ENCODE data around the gene EML1. TPM values are rescaled to one million over a fixed set of nuclear protein-coding genes. Genes with fewer than 3 reads are reported as not detected.

Gene EML1
- total RNA-seq, 1 donor = under 0.01 TPM

DNA sequence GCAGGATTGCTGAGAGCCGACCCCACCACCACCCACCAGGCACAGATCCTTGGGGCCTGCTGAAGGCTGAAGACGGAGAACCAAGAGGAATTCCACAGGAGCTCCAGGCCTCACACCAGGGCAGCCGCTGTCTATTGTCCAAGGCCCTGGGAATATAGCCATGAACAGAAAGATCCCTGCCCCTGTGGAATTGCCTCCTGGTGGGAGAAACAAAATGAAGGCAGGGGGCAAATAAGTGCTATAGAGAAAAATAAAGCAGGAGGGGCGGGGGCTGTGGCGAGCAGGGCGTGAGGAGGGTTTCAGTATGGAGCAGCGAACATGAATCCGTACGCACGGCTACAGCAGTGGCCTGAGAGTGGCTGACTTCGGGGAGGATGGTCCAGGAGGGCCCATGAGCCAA lies 96.1 kb downstream of the EML1 start:
- Histone ChIP-seq H3K4me3 (ENCODE audit: low read length) (no peak overlapping the region), H3K27me3 (ENCODE audit: insufficient read depth, low read length) (no peaks in the 10 kb centered on the region), H3K9me3 (ENCODE audit: low read depth, low read length) (no peaks in the 10 kb centered on the region), H3K4me1 (ENCODE audit: insufficient read depth, low read length) (no peaks in the 10 kb centered on the region)

DNA sequence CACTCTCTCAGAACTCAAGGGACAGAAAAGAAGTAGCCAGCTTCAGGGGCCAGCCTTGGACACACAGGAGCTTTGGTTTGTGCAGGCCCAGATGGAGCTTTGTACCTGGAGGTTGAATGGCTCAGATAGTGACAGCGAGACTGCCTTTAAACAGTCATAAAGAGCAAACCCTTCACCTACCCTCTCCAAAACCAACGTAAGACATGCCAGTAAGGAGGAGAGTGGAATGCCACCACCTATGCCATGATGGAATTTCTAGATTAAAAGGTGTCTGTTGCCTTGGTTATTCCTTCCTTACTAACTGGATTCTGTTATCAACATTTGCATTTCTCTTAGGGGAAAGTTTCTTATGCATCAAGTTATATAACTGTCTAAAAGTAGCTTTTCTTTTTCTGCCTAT lies 98.1 kb downstream of the EML1 start:
- Histone ChIP-seq H3K4me3 (ENCODE audit: low read length) (no peak overlapping the region), H3K9me3 (ENCODE audit: low read depth, low read length) (no peaks in the 10 kb centered on the region), H3K27me3 (ENCODE audit: insufficient read depth, low read length) (peaks cover 8% of the 10 kb centered on the region), H3K4me1 (ENCODE audit: insufficient read depth, low read length) (no peaks in the 10 kb centered on the region)

DNA sequence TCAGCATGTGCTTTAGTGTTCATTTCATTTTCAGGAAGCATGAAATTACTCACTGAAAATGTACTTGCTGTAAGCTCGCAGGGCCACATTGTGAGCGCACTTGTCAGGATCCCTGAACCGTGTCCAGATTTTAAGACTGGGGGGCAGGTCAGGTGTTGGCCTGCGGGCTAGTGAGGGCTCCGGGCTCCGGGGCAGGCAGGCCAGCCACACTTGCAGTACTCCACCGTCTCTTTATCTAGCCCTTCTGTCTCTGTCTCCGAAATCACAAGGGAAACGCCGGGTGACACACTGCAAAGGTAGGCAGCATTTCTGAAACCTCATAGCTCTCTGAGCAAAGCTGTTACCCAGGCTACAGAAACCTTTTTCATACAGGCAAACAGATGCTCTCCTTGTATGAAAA lies 98.7 kb downstream of the EML1 start:
- Histone ChIP-seq H3K9me3 (ENCODE audit: low read depth, low read length) (no peaks in the 10 kb centered on the region), H3K4me1 (ENCODE audit: insufficient read depth, low read length) (no peaks in the 10 kb centered on the region), H3K4me3 (ENCODE audit: low read length) (no peak overlapping the region), H3K27me3 (ENCODE audit: insufficient read depth, low read length) (peaks cover 8% of the 10 kb centered on the region)

DNA sequence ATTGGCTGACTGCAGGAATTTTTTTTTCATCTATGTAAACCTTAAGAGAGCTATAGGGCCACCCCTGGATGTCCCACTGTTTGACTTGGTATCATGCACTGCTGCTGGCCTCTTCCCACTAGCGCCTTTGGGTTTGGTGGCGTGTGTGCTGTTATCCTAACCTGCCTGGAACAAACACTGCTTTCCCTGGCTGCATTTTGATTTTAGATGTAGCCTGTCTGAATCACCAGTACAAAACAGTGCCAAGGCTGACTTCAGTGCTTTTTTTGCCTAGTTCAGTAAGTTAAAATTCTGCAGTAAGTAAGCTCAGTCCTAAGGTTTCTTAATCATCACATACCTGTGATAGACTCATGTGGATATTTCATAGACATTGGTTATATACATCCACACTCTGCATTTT lies 99.2 kb downstream of the EML1 start:
- Histone ChIP-seq H3K27me3 (ENCODE audit: insufficient read depth, low read length) (peaks cover 8% of the 10 kb centered on the region), H3K4me1 (ENCODE audit: insufficient read depth, low read length) (no peaks in the 10 kb centered on the region), H3K4me3 (ENCODE audit: low read length) (no peak overlapping the region), H3K9me3 (ENCODE audit: low read depth, low read length) (no peaks in the 10 kb centered on the region)

DNA sequence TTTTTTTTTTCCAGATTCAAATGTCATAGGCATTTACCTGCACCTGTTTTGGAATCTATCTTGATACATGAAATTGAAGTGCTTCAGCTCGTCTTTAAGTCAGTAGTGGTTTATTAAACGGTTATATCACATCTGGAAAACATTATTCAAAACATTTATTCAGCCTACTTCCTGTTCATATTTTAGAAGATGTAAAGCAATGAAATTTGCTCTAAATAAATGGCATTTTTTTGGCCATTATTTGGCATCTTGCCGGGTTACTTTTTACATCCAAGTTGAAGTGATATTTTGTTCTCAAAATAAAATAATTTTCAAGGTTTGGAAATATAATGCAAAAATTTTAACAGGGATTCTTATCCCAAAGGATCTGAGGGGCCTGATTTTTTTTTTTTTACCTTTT lies 103.1 kb downstream of the EML1 start:
- peaks cover 13% of the 10 kb centered on the region for H3K27me3 ChIP-seq (ENCODE audit: insufficient read depth, low read length)
- no peak overlapping the region for H3K4me3 ChIP-seq (ENCODE audit: low read length)
- H3K9me3 ChIP-seq (ENCODE audit: low read depth, low read length) = no peaks in the 10 kb centered on the region
- no peaks in the 10 kb centered on the region for H3K4me1 ChIP-seq (ENCODE audit: insufficient read depth, low read length)

DNA sequence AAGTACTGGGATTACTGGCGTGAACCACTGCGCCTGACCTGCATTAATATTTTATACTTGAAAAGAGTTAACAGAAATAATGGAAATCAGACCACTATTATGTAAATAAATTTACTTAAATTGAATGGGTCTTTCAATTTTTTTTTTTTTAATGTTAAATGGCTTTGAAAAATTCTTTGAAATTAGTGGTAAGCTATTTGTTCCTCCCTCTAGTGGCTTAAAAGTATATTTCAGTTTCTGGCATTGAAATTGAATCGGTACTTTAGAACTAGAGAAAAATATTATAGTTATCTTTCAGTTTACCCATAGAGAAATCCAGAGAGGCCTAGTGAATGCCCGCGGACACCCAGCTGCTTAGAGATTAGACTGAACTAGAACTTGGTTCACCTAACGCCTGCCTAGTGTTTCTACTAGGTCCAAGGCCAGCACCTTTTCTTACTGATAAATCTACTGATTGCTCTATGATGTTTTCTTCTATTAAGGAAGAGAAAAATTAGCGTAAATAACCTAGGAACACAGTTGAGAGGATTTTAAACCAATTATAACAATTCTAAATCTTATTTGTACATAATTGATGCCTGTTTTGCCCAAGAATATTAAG lies 106.5 kb downstream of the EML1 start:
- H3K27me3 ChIP-seq (ENCODE audit: insufficient read depth, low read length) = peaks cover 10% of the 10 kb centered on the region
- H3K4me1 ChIP-seq (ENCODE audit: insufficient read depth, low read length) = no peaks in the 10 kb centered on the region
- H3K9me3 ChIP-seq (ENCODE audit: low read depth, low read length) = peaks cover 5% of the 10 kb centered on the region
- no peak overlapping the region for H3K4me3 ChIP-seq (ENCODE audit: low read length)

DNA sequence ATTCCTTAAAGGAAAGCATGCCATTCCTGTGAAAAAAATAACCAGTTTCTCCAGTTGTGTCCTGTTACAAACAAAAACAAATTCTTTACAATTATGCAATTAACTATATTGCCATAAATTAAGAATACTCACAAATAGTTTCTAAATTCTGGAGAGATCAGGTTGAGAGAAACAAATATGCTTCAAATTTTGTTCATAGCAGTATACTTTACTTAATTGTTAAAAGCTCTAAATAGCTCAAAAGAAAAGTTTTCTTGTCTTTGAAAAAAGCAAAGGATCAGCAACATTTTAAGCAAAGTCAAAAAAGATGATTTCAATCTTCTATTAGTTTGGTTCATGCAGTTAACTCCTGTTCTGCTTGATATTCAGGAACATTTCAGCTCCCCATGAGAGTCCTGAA lies 109.7 kb downstream of the EML1 start:
- H3K4me1 ChIP-seq (ENCODE audit: insufficient read depth, low read length) = no peaks in the 10 kb centered on the region
- peaks cover 5% of the 10 kb centered on the region for H3K27me3 ChIP-seq (ENCODE audit: insufficient read depth, low read length)
- no peak overlapping the region for H3K4me3 ChIP-seq (ENCODE audit: low read length)
- H3K9me3 ChIP-seq (ENCODE audit: low read depth, low read length) = peaks cover 5% of the 10 kb centered on the region

DNA sequence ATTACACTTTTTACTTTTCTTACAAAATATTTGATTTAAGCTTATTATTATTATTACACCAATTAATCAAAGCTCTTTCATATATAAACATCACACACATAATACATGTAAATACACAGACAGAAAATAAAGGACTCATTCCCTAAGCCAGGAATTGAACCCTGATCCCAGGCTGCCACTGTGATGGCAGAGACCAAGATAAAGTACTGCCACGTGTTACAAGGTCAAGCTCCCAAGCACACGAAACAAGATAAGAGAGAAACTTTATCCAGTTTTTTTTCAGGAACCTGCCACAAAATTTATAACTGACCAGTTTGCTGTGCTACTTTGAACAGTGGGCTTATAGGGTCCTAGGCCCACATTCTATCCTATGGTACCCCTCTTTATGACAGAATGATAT lies 111.3 kb downstream of the EML1 start:
- no peaks in the 10 kb centered on the region for H3K4me1 ChIP-seq (ENCODE audit: insufficient read depth, low read length)
- H3K27me3 ChIP-seq (ENCODE audit: insufficient read depth, low read length) = peaks cover 5% of the 10 kb centered on the region
- peaks cover 5% of the 10 kb centered on the region for H3K9me3 ChIP-seq (ENCODE audit: low read depth, low read length)
- no peak overlapping the region for H3K4me3 ChIP-seq (ENCODE audit: low read length)

DNA sequence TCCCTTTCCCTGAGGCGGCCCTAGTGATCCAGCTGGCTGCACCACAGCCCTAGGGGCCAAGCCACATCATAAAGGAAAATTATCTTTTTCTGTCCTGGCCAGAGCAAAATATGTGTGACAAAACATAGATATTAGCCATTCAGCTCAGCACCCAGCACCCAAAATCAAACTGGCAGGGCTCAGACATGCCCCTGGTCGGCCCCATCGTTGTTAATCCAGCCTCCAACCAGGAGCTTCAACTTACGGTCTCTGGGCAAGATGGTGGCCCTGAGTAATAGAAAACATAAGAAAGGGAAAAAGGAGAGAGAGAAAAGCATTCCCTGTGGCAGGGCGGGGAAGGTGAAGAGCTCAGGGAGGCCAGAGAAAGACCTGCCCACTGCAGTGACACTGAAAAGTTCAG lies 111.9 kb downstream of the EML1 start:
- H3K27me3 ChIP-seq (ENCODE audit: insufficient read depth, low read length) = peaks cover 5% of the 10 kb centered on the region
- no peak overlapping the region for H3K4me3 ChIP-seq (ENCODE audit: low read length)
- peaks cover 5% of the 10 kb centered on the region for H3K9me3 ChIP-seq (ENCODE audit: low read depth, low read length)
- H3K4me1 ChIP-seq (ENCODE audit: insufficient read depth, low read length) = no peaks in the 10 kb centered on the region

DNA sequence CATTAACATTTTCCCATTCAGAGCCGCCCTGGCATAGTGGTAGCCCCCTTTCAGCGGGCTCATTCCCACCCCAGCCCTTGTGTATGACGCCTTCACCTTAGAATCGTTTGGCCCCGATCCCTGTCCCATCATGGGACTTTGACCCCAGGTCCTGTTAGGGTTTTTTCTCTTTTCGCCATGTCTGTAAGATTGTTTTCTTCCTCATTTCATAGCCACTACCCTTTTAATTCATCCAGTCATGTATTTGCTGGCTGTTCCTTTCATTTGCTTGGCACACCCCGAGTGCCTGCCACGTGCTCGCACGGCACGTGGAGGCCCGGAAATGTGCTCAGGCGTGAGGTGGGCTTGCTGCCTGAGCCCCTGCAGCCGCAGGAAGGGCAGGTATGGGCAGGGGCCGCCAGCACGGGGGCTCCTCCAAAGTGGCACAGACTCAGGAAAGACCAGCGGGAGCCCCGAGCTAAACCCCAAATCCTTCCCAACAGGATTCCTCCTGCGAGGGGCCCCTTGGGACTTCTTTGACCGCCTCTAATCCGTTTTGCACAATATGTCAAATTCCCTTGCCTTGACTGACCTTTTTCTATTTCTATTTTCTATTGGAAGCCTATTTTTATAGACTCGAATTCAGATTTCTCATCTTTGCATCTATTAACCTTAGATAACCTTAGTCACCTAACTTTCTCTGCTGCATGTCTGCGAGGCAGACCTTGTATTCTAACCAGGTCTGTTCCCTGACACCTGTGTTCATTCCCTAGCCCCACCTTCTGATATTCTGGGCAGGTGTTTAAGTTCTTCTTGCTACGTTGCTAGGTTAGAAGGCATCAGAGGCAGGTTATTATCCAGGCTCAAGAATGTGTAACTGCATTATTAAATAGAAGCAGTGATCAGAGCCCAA lies 114.8 kb downstream of the EML1 start:
- peaks cover 3% of the 10 kb centered on the region for H3K27me3 ChIP-seq (ENCODE audit: insufficient read depth, low read length)
- peaks cover 4% of the 10 kb centered on the region for H3K9me3 ChIP-seq (ENCODE audit: low read depth, low read length)
- no peaks in the 10 kb centered on the region for H3K4me1 ChIP-seq (ENCODE audit: insufficient read depth, low read length)
- no peak overlapping the region for H3K4me3 ChIP-seq (ENCODE audit: low read length)

DNA sequence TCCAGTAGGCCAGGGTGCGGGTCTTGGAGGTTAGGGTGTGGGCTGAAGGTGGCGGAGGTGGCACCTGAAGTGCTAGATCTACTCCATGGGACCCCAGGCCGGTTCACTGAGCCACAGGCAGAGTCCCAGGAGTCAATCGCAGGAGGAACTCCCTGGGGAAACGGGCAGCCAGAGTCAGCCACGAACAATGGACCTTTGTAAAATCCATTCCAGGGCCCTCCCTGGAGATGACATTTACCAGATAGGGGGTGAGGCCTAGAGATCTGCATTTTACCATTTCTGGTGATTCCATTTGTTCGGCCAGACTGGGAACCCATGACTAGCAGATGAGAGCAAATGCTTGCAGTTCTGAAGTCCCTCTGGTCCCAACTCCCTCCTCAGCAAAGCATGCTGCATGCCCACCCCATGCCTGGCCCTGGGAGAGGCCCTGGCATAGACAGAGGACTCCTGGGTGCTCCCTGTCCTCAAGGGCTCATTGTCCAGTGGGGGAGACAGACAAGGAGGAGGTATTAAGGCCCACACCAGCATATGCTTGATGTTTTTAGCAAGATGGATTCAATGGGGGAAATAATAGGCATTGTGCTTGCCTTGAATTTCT lies 115.5 kb downstream of the EML1 start:
- Histone ChIP-seq H3K4me1 (ENCODE audit: insufficient read depth, low read length) (no peaks in the 10 kb centered on the region), H3K4me3 (ENCODE audit: low read length) (no peak overlapping the region), H3K27me3 (ENCODE audit: insufficient read depth, low read length) (peaks cover 3% of the 10 kb centered on the region), H3K9me3 (ENCODE audit: low read depth, low read length) (no peaks in the 10 kb centered on the region)

DNA sequence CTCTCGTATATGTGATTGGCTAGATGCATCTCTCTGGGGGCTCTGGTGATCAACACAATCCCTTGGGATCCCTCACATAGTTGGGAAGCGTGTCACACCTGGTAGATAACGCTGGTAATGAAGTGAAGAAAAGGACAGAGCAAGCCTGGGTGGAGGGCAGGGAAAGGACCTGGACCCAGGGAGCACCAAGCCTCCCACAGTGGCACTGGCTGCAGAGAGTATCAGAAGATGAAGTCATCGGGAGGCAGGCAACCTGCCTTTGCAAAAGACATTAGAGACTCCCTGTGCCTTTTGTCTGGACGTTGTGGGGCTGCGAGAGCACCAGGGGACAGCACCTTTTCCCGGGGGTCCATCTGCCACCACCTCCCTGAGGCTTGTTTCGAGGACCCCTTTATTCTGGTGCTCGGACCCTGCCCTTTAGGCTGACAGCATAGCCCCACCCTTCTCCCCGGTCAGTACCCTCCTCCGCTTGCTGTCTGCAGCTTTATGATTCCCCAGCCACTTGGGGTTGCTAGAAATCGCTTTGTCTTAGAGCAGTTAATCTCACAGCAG lies 116.4 kb downstream of the EML1 start:
- Histone ChIP-seq H3K4me1 (ENCODE audit: insufficient read depth, low read length) (no peaks in the 10 kb centered on the region), H3K27me3 (ENCODE audit: insufficient read depth, low read length) (peaks cover 3% of the 10 kb centered on the region), H3K4me3 (ENCODE audit: low read length) (no peak overlapping the region), H3K9me3 (ENCODE audit: low read depth, low read length) (no peaks in the 10 kb centered on the region)

DNA sequence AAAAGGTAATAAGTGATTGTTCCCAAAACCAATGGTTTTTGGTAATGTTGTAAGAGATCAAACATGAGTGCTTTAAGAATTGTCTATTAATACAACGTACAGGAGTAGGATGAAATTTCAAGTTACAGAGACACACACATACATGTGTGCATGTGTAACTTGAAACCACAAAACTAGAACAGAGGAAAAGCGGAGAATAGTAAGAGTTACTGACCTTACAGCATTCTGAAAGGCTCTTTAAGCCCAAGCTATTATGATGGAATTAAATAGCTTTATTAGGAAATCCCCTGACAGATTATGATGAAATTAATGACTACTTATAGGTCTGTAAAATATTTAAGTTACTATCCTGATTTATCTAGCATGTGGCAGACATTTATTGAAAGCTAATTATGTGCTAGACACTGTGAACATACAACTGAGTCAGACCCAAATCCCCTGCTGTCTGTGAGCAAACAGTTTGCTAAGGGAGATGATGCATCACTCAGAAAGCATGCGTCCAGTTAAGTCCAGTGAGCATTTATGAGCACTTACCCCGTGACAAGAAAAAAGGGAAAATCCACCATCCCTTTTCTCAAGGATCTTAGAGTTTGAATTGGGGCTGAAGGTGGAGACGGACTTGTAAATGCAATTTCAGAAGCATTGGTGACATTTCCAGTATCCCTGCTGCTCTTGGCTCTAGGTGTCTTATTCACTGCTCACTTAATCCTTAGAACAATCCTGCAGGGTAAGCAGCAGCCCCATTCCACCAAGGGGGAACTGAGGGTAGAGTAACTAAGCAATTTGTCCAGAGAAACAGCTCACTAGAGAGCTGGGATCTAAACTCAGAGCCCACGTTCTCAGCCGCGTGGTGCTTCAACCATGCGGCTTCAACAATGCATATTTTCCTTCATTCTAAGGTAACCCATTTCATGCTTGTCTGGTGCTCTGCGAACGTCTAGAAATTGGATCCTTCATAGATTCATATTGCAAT lies 117.4 kb downstream of the EML1 start:
- no peaks in the 10 kb centered on the region for H3K9me3 ChIP-seq (ENCODE audit: low read depth, low read length)
- H3K27me3 ChIP-seq (ENCODE audit: insufficient read depth, low read length) = peaks cover 3% of the 10 kb centered on the region
- H3K4me3 ChIP-seq (ENCODE audit: low read length) = no peak overlapping the region
- no peaks in the 10 kb centered on the region for H3K4me1 ChIP-seq (ENCODE audit: insufficient read depth, low read length)

DNA sequence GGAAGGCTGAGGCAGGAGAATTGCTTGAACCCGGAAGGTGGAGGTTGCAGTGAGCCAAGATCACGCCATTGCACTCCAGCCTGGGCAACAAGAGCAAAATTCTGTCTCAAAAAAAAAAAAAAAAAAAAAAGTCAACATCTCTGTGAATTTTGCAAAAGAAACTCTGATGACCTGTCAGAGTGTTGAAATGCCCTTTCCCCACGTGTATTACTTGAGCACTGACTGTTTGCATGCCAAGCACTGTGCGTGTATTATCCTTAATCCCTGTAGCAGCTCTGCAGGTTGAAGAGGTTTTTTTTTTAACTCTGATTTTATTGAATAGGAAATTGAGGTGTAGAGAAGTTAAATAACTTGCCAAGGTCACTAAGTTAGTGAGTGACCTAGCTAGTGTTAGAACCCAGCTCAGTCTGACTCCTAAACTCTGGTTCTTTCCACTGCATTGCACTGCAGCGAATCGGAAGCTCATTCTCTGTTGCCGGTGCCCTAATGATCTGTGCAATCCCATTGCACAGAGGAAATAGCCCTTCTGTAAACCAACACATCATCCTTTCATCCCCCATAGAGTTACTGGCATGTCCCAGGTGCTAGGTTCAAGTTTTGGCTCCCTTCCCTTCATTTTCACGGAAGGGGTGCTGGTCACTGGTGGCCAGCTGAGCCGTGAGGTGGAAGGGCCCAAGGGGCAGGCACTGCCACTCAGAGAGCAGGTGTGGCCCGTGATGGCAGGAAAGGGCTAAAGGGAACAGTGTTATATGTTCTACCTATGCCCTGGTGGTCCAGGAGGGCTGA lies 122.3 kb downstream of the EML1 start:
- Histone ChIP-seq H3K4me1 (ENCODE audit: insufficient read depth, low read length) (no peaks in the 10 kb centered on the region), H3K27me3 (ENCODE audit: insufficient read depth, low read length) (peaks cover 3% of the 10 kb centered on the region)

More for the DNA sequence above, 122.3 kb downstream of the EML1 start:
- no peaks in the 10 kb centered on the region for H3K9me3 ChIP-seq (ENCODE audit: low read depth, low read length)
- H3K4me3 ChIP-seq (ENCODE audit: low read length) = no peak overlapping the region

Measured in mononuclear cell (primary cell).